ENCODE data around the gene TNFRSF25.

DNA sequence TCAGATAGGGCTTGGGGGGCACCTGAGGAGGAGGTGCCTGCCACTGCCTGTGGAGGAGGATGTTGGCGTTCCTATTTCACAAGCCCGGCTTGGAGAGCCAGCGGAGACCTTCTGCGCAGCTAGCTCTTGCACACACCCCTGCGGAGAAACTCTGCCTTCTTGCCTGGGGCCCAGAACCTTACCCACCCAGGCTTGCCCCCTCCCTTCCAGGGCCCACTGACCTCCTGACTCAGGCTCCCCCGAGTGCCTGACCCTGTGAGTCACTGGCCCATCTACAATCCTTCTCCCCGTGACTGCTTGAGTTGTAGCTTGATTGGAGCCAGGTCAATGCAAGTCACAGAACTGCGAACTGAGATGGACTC, 49.7 kb downstream of the TNFRSF25 start:
- no peak for TF ChIP-seq CTCF (conservative IDR thresholded peaks at IDR 0.05)
- TF ChIP-seq ZFX (IDR thresholded peaks at IDR 0.05): no peak

Measured in C4-2B (cell line).